NCI-H1092 treated with DMSO at 0.1 percent for 48 hours (cell line): ENCODE results near the gene KRTAP4-7.
"Not testable (repeated sequence)": the region's sequence is repeated elsewhere in the genome, so short reads cannot be mapped to it uniquely, and the experiment has no call there.

Experiments
- DNase-seq: peaks from one replicate; lab custom pipeline; 2025; lab: John Stamatoyannopoulos, UW

KRTAP4-7 gene

GRCh38 chr17:41084100-41084856 lies at the start of gene KRTAP4-7:
TSS of gene KRTAP4-7 (plus strand) at chr17:41084150. CDS start at chr17:41084207, 57 bp downstream.
- not testable (repeated sequence) for DNase-seq

GRCh38 chr17:41034346-41034935 lies 49.5 kb upstream of the KRTAP4-7 start, which contains the start of gene KRTAP1-3:
TSS of gene KRTAP1-3 (minus strand) at chr17:41034874. CDS start at chr17:41034821, 53 bp downstream.
- not testable (repeated sequence) for DNase-seq

- DNase-seq = no peak
Measured at GRCh38 chr17:41037853-41038350, 46.0 kb upstream of the KRTAP4-7 start.

- not testable (repeated sequence) for DNase-seq
Measured at GRCh38 chr17:41040783-41041571, 43.0 kb upstream of the KRTAP4-7 start, which contains the start of gene KRTAP1-1. TSS of gene KRTAP1-1 (minus strand) at chr17:41041450. CDS start at chr17:41041397, 53 bp downstream.

- no peak for DNase-seq
Measured at GRCh38 chr17:41042953-41043352, 41.0 kb upstream of the KRTAP4-7 start.

- not testable (repeated sequence) for DNase-seq
Measured at GRCh38 chr17:41046735-41047465, 37.0 kb upstream of the KRTAP4-7 start, which contains the start of gene KRTAP2-1. TSS of gene KRTAP2-1 (minus strand) at chr17:41047316. CDS start at chr17:41047267, 49 bp downstream.

GRCh38 chr17:41048441-41048840 lies 35.5 kb upstream of the KRTAP4-7 start:
- DNase-seq = no peak

GRCh38 chr17:41049110-41049509 lies 34.8 kb upstream of the KRTAP4-7 start:
- DNase-seq = no peak

GRCh38 chr17:41052566-41052965 lies 31.4 kb upstream of the KRTAP4-7 start:
- no peak for DNase-seq

- DNase-seq = no peak
Measured at GRCh38 chr17:41054025-41054424, 29.9 kb upstream of the KRTAP4-7 start.

- not testable (repeated sequence) for DNase-seq
Measured at GRCh38 chr17:41054556-41054955, 29.4 kb upstream of the KRTAP4-7 start.

GRCh38 chr17:41055130-41055529 lies 28.8 kb upstream of the KRTAP4-7 start, which contains the start of gene KRTAP2-2:
TSS of gene KRTAP2-2 (minus strand) at chr17:41055230. CDS start at chr17:41055211, 19 bp downstream.
- DNase-seq = not testable (repeated sequence)

GRCh38 chr17:41057547-41057946 lies 26.4 kb upstream of the KRTAP4-7 start:
- no peak for DNase-seq

GRCh38 chr17:41058741-41059140 lies 25.2 kb upstream of the KRTAP4-7 start:
- no peak for DNase-seq

GRCh38 chr17:41059276-41060051 lies 24.5 kb upstream of the KRTAP4-7 start:
- not testable (repeated sequence) for DNase-seq

- DNase-seq = no peak
Measured at GRCh38 chr17:41060052-41060604, 23.8 kb upstream of the KRTAP4-7 start, which contains the start of gene KRTAP2-3. TSS of gene KRTAP2-3 (minus strand) at chr17:41060114. CDS start at chr17:41060050, 64 bp downstream.

GRCh38 chr17:41061964-41062363 lies 22.0 kb upstream of the KRTAP4-7 start:
- DNase-seq = no peak

- no peak for DNase-seq
Measured at GRCh38 chr17:41063449-41063848, 20.5 kb upstream of the KRTAP4-7 start.

GRCh38 chr17:41064301-41064700 lies 19.6 kb upstream of the KRTAP4-7 start:
- DNase-seq = no peak
